Amniotic stem cell (primary cell): Measurements from ENCODE around the gene KCNMB2.
"Not testable (repeated sequence)": the region's sequence is repeated elsewhere in the genome, so short reads cannot be mapped to it uniquely, and the experiment has no call there.

ENCODE experiments used
- DNase-seq: peaks from one replicate; lab custom pipeline; 2025; lab: John Stamatoyannopoulos, UW

KCNMB2 gene

GRCh38 chr3:178536211-178537079 lies at the start of gene KCNMB2:
TSS of gene KCNMB2 (plus strand) at chr3:178536436.
- DNase-seq, result no peak

DNA sequence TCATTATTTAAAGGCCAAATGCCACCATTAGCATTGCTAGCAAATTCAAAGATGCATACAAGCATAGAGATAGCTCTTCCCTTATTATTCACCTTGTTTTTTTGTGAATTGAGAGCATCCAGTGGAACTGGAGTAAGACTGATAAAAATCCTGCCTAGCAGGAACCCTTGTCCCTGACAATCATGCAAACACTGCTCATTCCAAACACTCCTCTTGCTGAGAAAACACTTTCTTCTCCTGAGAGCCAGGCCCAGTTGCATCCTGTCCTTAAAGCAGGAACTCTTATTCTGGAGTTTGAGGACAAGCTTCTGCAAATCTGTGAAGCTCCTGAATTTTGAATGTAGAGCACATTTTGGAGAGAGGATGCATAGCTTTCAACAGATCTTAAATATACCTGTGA lies 49.3 kb upstream of the KCNMB2 start:
- no peak for DNase-seq

DNA sequence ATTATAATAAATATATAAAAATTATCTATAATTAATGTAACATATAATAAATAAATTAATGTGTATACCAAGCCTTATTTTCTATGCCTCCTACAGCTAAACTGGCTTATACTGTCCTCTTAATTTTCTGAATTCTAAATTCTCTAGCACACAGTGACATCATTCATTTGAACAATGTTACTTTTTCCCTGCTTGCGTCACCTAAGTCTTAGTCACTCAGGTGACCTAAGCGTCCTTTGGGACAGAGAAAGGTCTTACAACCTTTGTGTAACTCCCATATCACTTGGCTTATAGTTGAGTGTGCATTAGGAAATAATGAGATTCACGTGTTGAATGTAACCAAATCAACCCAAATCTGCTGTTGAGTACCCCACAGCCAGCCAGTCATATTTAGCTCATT lies 48.5 kb upstream of the KCNMB2 start:
- no peak for DNase-seq

DNA sequence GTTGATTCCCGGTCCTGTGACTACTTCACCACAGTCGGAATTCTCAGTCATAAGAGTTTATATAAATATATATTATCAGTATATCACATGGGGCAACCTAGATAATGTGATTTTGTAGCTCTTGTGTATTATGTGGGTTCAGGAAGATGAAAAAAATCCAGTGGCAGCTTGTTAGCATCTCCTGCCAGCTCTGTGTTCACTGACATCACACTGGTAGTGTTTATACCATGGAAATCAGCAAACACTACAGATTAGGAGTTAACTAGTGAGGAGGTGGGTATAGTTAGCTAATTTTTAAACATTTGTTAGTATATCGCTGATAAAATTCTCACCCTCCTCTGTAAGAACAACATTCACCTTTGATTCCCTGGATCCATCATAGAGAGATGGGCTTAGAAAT lies 44.5 kb upstream of the KCNMB2 start:
- DNase-seq, result no peak

DNA sequence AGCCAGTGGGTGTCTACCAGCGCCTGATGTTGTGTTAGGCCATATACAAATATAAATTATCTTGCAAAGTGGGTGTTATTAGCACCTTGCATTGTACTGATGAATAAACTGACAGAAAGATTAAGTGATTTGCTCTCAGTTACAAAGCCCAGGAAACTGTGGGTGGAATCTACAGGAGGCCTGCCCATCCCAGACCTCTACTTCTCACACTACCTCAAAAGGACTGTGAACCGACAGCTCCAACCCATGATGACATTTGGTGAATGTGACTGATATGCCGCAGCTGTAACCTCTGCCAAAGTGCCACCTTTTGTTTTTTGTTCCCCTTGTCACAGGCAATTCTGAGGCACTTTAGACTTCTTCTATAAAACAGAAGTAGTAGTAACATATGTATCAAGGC lies 43.7 kb upstream of the KCNMB2 start:
- DNase-seq, result no peak

- no peak for DNase-seq
Observed at GRCh38 chr3:178494386-178494785, 41.9 kb upstream of the KCNMB2 start.

DNA sequence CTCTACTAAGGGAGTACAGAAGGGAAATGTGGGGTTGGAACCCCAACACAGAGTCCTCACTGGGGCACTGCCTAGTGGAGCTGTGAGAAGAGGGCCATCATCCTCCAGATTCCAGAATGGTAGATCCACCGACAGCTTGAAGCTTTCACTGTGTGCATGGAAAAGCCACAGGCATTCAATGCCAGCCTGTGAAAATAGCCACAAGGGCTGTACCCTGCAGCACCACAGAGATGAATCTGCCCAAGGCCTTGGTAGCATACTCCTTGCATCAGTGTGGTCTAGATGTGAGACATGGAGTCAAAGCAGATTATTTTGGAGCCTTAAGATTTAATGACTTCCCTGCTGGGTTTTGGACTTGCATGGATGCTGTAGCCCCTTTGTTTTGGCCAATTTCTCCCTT lies 39.3 kb upstream of the KCNMB2 start:
- no peak for DNase-seq

DNA sequence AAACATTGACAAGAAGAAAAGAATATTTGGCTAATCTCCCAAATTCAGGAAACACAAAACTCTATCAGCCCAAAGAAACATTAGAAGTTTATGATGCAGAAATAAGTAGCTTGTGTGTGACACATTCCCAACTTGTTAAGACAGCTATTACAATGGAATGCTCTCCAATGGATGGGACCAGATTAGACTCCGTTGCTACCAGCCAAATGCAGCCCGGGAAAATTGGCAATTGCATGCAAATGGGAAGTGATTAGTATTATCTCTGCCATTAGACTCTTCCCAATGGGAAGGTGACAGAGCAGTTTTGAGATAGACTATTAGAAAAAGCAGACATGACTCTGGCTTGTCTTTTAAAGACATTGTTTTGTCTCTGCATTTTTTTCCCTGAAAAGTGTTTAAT lies 37.4 kb upstream of the KCNMB2 start:
- no peak for DNase-seq

GRCh38 chr3:178500631-178501030 lies 35.6 kb upstream of the KCNMB2 start:
- no peak for DNase-seq

- no peak for DNase-seq
Observed at GRCh38 chr3:178504128-178504527, 32.1 kb upstream of the KCNMB2 start.

DNA sequence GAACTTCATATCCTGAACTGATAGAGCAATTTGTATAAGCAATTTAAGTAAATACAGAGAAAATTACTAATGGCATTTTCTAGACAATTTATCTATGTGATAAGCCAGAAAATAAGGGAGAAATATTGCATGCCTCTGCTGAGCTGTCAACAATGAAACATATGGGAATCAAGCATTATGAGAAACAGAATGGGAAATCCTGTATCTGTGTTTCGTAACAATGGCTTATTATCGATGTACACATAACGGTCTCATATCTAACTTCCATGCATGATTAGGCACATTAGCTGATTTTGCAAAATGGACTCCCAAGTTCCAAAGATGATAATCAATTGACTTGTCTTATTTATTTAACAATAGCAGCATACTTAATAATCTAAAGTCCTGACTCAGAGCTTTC lies 30.4 kb upstream of the KCNMB2 start:
- no peak for DNase-seq

GRCh38 chr3:178507507-178508442 lies 28.5 kb upstream of the KCNMB2 start:
- no peak for DNase-seq

DNA sequence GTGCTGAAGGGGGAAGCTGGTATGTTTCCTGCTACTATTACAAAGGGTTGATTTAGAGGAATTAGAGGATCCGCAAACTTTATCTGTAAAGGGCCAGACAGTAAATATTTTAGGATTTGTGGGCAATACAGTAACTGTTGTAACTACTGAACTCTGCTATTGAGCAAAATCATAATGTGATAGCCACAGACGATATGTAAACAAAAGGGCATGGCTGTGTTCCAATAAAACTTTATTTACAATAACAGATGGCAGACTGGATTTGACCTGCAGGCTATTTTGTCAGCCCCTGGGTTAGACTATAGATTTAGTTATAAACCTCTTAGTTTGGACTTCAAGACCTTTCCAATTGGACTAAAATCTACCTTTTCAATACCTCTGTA lies 27.8 kb upstream of the KCNMB2 start:
- no peak for DNase-seq

- no peak for DNase-seq
Observed at GRCh38 chr3:178510496-178510895, 25.7 kb upstream of the KCNMB2 start.

GRCh38 chr3:178512647-178513046 lies 23.6 kb upstream of the KCNMB2 start:
- DNase-seq, result no peak

DNA sequence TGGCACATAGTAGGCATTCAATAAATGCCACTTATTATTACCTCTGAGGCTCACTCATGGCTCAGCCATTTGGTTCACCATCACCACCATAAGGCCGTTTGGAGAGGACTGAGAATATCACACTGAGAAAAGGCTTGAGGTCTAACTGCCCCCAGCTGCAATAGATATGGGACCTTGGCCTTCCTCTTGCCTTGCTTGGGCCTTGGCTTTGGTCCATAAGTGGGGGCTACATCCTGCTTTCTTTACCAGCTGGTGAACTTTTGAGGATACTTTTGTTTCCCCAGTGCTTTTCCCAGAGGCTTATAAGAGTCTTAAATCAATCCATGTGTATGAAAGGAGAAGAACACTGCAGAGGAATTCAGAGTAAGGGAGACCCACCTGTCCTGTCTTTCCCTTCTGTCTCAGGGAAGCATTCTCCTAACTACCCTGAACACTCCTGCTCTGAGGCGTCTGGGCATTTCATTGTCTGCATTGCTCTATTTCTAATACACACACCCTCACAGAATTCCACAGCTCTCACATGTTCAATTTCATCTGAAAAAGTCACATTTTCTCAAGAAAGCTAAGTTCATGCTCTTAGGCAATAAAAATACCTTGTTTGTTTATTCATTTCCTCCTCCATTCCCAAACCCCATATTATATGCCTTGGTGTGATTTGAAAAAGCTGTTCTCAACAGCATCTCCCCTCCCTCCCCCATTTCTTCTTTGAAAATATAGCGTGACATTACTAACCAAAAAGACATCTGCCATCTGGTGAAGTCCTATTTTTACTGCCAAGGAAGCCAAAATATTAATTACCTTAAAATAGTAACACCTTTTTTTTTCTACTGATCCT lies 22.5 kb upstream of the KCNMB2 start:
- no peak for DNase-seq

DNA sequence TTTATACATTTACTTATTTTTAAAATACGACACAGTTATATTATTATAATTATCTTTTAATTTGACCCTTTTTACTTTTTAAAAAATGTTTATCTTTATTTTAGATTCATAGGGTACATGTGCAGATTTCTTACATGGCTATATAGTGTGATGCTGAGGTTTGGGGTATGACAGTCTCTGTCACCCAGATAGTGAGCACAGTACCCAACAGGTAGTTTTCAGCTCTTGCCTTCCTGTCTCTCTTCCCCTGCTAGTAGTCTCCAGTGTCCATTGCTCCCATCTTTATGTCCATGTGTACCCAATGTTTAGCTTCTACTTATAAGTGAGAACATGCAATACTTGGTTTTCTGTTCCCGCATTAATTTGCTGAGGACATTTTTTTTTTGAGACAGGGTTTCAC lies 21.8 kb upstream of the KCNMB2 start:
- DNase-seq, result no peak

DNA sequence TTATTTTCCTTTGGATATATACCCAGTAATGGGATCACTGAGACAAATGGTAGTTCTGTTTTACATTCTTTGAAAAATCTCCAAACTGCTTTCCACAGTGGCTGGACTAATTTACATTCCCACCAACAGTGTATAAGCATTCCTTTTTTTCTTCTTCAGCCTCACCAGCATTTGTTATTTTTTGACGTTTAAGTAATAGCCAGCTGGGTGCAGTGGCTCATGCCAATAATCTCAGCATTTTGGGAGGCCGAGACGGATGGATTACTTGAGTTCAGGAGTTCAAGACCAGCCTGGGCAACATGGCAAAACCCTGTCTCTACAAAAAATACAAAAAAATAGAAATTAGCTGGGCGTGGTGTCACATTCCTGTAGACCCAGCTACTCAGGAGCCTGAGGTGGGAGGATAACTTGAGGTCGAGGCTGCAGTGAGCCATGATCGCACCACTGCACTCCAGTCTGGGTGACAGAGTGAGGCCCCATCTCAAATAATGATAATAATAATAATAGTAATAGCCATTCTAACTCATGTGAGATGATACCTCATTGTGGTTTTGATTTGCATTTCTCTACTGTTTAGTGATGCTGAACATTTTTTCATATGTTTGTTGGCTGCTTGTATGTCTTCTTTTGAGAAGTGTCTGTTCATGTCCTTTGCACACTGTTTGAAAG lies 21.0 kb upstream of the KCNMB2 start:
- DNase-seq, result not testable (repeated sequence)

- DNase-seq, result no peak
Observed at GRCh38 chr3:178517665-178518334, 18.4 kb upstream of the KCNMB2 start.

DNA sequence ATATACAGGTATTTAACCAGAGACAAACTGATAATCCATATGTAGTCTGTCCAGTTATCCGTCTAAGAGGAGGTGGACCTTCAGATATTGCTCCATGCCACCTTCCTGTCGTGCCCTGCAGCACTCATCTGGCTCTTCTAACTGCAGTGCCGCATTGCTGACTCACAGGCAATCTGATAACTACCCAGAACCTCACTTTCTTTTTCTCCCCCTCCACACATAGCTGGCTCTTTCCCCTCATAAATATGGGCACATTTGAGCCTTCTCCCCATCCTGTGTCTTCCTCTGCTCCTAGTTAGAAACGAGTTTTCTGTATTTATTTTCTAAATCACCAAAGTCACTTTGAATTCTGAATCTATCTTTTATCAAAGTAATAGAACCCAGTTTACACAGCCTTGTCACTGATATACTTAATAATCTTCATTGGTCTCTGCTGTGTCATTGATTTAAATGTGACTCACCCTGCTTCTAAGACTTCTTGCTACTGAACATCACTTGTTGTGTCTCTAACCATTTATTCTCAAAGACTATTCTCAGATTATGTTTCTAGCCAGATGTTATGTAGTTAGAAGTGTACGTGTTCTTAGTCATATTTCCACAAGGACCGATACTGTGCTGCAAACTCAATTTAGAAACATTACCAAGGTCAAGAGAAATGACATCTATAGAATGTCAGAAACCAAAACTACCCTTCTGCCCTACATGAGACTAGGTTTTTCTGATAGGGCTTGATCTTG lies 17.4 kb upstream of the KCNMB2 start:
- no peak for DNase-seq
